Keratinocyte (primary cell): Measurements from ENCODE around the gene MANF. TPM values are rescaled to one million over a fixed set of nuclear protein-coding genes. Genes with fewer than 3 reads are reported as not detected.

Experiments
- DNase-seq: peaks from one replicate; pipeline ENCODE4 v3.0.0-alpha.2; 2011; ENCODE audit warnings: low read depth, missing footprints, low spot score
- FAIRE-seq: peaks from 2 replicates; lab custom pipeline; 2011; peaks lifted over from hg19 to GRCh38; lab: Jason Lieb, UNC
- H2AFZ ChIP-seq: 2 replicates; pipeline ENCODE4 v1.6.0; 2012; ENCODE audit warnings: low read length, control low read depth, inconsistent platforms; ENCODE audit not compliant: control insufficient read depth
- H3K27ac ChIP-seq: 2 replicates; pipeline ENCODE4 v1.5.1; 2011; ENCODE audit warnings: low read length; ENCODE audit not compliant: control insufficient read depth, insufficient read depth
- H3K27me3 ChIP-seq: 3 replicates; pipeline ENCODE4 v1.6.0; 2011; ENCODE audit warnings: low read length; ENCODE audit not compliant: control insufficient read depth, insufficient read depth; ENCODE audit errors: extremely low read depth
- H3K36me3 ChIP-seq, 2 experiments: 2 replicates in 1 of 2; 3 replicates in 1 of 2; pipeline ENCODE4 v1.5.1; 2011; ENCODE audit warnings: low read length in 2 of 2, mild to moderate bottlenecking in 1 of 2; ENCODE audit not compliant: control insufficient read depth in 2 of 2, insufficient read depth in 2 of 2; ENCODE audit errors: extremely low read depth in 1 of 2
- H3K4me1 ChIP-seq: 3 replicates; pipeline ENCODE4 v1.5.1; 2011; ENCODE audit warnings: low read length; ENCODE audit not compliant: control insufficient read depth, insufficient read depth; ENCODE audit errors: extremely low read depth
- H3K4me2 ChIP-seq: 3 replicates; pipeline ENCODE4 v1.6.0; 2011; ENCODE audit warnings: low read depth, low read length; ENCODE audit not compliant: control insufficient read depth, insufficient read depth; ENCODE audit errors: extremely low read depth
- H3K4me3 ChIP-seq, 3 experiments: fragments of 200-600 bp in 1 of 3; sonication (generic) in 1 of 3; 2 replicates in 2 of 3; 3 replicates in 1 of 3; pipeline ENCODE4 v1.5.1; 2011 to 2016; ENCODE audit warnings: low read length in 3 of 3, mild to moderate bottlenecking in 3 of 3, control low read depth in 2 of 3, inconsistent platforms in 1 of 3, low read depth in 1 of 3, mixed read lengths in 1 of 3, mixed run types in 1 of 3, moderate library complexity in 1 of 3; ENCODE audit not compliant: control insufficient read depth in 2 of 3, insufficient read depth in 2 of 3; ENCODE audit errors: extremely low read depth in 1 of 3
- H3K79me2 ChIP-seq: 2 replicates; pipeline ENCODE4 v1.6.0; 2012; ENCODE audit warnings: low read length; ENCODE audit not compliant: control insufficient read depth, insufficient read depth
- H3K9ac ChIP-seq: 3 replicates; pipeline ENCODE4 v1.6.0; 2011; ENCODE audit warnings: low read length; ENCODE audit not compliant: control insufficient read depth, insufficient read depth; ENCODE audit errors: extremely low read depth
- H3K9me1 ChIP-seq: 3 replicates; pipeline ENCODE4 v1.6.0; 2011; ENCODE audit warnings: low read length; ENCODE audit not compliant: control insufficient read depth, insufficient read depth; ENCODE audit errors: extremely low read depth
- H3K9me3 ChIP-seq: 2 replicates; pipeline ENCODE4 v1.5.1; 2012; ENCODE audit warnings: low read depth, low read length; ENCODE audit not compliant: control insufficient read depth
- H4K20me1 ChIP-seq: 3 replicates; pipeline ENCODE4 v1.6.0; 2011; ENCODE audit warnings: low read length; ENCODE audit not compliant: control insufficient read depth, insufficient read depth; ENCODE audit errors: extremely low read depth
- CTCF ChIP-seq, 3 experiments: IDR thresholded peaks in 1 of 3; conservative IDR thresholded peaks in 1 of 3; optimal IDR thresholded peaks in 1 of 3; 2 replicates in 2 of 3; 3 replicates in 1 of 3; pipeline versions ENCODE3 to v1.5.1; 2011; ENCODE audit warnings: low read length in 3 of 3, mild to moderate bottlenecking in 3 of 3, moderate library complexity in 2 of 3, control low read depth in 1 of 3, inconsistent platforms in 1 of 3; ENCODE audit not compliant: insufficient read depth in 2 of 3; ENCODE audit errors: extremely low read depth in 1 of 3
- EZH2 ChIP-seq: IDR thresholded peaks from one replicate; pipeline ENCODE4 v1.6.1; 2012; ENCODE audit warnings: inconsistent platforms, mild to moderate bottlenecking, low read length, moderate library complexity
- dilution Hi-C: fragments of 300-500 bp; cut with MboI; formaldehyde crosslinking; loops from one replicate; pipeline ENCODE4 v1.7.0; 2020; ENCODE audit warnings: low sequenced_read_pairs; ENCODE audit not compliant: extremely low pct_ligation_motif_present
- polyA plus RNA-seq, 5 experiments: library from polyadenylated mRNA; depleted of rRNA in 3 of 5; stranded (reverse) in 3 of 5; stranded (forward) in 1 of 5; unstranded in 1 of 5; fragments of >200 nt; gene quantifications; 1 replicate in 1 of 5; 2 replicates in 3 of 5; 3 replicates in 1 of 5; pipeline versions ENCODE4 v1.2.1 to v1.2.3, GENCODE V29; 2011 to 2012; ENCODE audit warnings: missing spikeins in 2 of 5, low read depth in 1 of 5, low replicate concordance in 1 of 5

Gene MANF
- polyA plus RNA-seq, 1 donor (not counting 4 experiments of a cell fraction or from before 2014, with no cell fraction given): 143 TPM

- Histone ChIP-seq H3K36me3 (no peaks in the 10 kb centered on the region), H3K27ac (no peak overlapping the region)
Observed at GRCh38 chr3:51337666-51338065, 47.4 kb upstream of the MANF start.

GRCh38 chr3:51338632-51339031, 46.5 kb upstream of the MANF start:
- no peak for DNase-seq
- H3K9me1 ChIP-seq: peaks cover 2% of the 10 kb centered on the region
- dilution Hi-C loops: no loop called here
- no peak for FAIRE-seq
- no peaks in the 10 kb centered on the region for H3K79me2 ChIP-seq
- no peak overlapping the region for H3K4me2 ChIP-seq
- H3K27me3 ChIP-seq: no peaks in the 10 kb centered on the region
- peaks cover 18% of the 10 kb centered on the region for H3K4me1 ChIP-seq
- no peak overlapping the region for H3K4me3 ChIP-seq
- H3K27ac ChIP-seq: no peak overlapping the region
- H2AFZ ChIP-seq: no peak overlapping the region
- TF ChIP-seq EZH2: no peak
- H3K36me3 ChIP-seq: no peaks in the 10 kb centered on the region
- H4K20me1 ChIP-seq: no peaks in the 10 kb centered on the region
- H3K9me3 ChIP-seq: no peaks in the 10 kb centered on the region
- H3K9ac ChIP-seq: no peak overlapping the region

More at GRCh38 chr3:51337666-51338065, 47.4 kb upstream of the MANF start:
- no peak overlapping the region for H2AFZ ChIP-seq
- H3K9me3 ChIP-seq: no peaks in the 10 kb centered on the region
- peaks cover 2% of the 10 kb centered on the region for H3K9me1 ChIP-seq
- H3K4me3 ChIP-seq: no peak overlapping the region
- H3K4me1 ChIP-seq: peaks cover 18% of the 10 kb centered on the region
- H3K9ac ChIP-seq: no peak overlapping the region
- DNase-seq (no peak), FAIRE-seq (no peak)
- TF ChIP-seq CTCF (optimal IDR thresholded peaks at IDR 0.05 in 1 of 3, IDR thresholded peaks at IDR 0.05 in 1 of 3, conservative IDR thresholded peaks at IDR 0.05 in 1 of 3; ENCODE audit: extremely low read depth in 1 of 3, insufficient read depth in 2 of 3, low read length in 3 of 3) (no peak), EZH2 (no peak)
- no peaks in the 10 kb centered on the region for H3K27me3 ChIP-seq
- dilution Hi-C loops: no loop called here
- H3K79me2 ChIP-seq: no peaks in the 10 kb centered on the region
- no peaks in the 10 kb centered on the region for H4K20me1 ChIP-seq
- no peak overlapping the region for H3K4me2 ChIP-seq
